Pancreas (tissue), 10 donors: ENCODE results near the gene PRDX4. TPM values are rescaled to one million over a fixed set of nuclear protein-coding genes. Genes with fewer than 3 reads are reported as not detected.
"Not testable (repeated sequence)": the region's sequence is repeated elsewhere in the genome, so short reads cannot be mapped to it uniquely, and the experiment has no call there.

ENCODE experiments used
- ATAC-seq, 4 donors: fragments of 200-7000 bp; cut with Tn5 transposase; one replicate each; pipeline versions ENCODE4 v1.8.0 to v1.9.1; 2020; ENCODE audit warnings: mild to moderate bottlenecking in 4 of 4, moderate library complexity in 4 of 4
- DNase-seq, 6 donors: peaks; one replicate each; pipeline ENCODE4 v3.0.0-alpha.2; 2020
- FAIRE-seq: peaks from 2 replicates; lab custom pipeline; 2012; peaks lifted over from hg19 to GRCh38; lab: Jason Lieb, UNC
- H3K27ac ChIP-seq, 4 donors: fragments of 200-600 bp; sonication (generic); 1 replicate in 3 of 4; 2 replicates in 1 of 4; pipeline versions ENCODE4 v1.5.0 to v1.8.0; 2020
- H3K27me3 ChIP-seq, 4 donors: fragments of 200-600 bp; one replicate each; pipeline ENCODE4 v1.8.0; 2021
- H3K36me3 ChIP-seq, 3 donors: fragments of 200-600 bp; sonication (generic) in 1 of 3; one replicate each; pipeline versions ENCODE4 v1.5.0 to v1.8.0; 2020 to 2021
- H3K4me1 ChIP-seq, 3 donors: fragments of 200-600 bp; one replicate each; pipeline ENCODE4 v1.8.0; 2021
- H3K4me3 ChIP-seq, 4 donors: fragments of 200-600 bp; sonication (generic) in 2 of 4; one replicate each; pipeline versions ENCODE4 v1.5.0 to v1.8.0; 2020 to 2021
- H3K9me3 ChIP-seq, 4 donors: fragments of 200-600 bp; one replicate each; pipeline ENCODE4 v1.8.0; 2021
- WGBS, 2 donors: extraction: QIAGEN DNeasy Blood & Tissue Kit; methylation state at CpG; one replicate each; pipeline ENCODE4 v1.1.7; 2013; 5-methylcytosine and 5-hydroxymethylcytosine counted together
- intact Hi-C, 3 donors: fragments of 100-400 bp; cut with DNase I; formaldehyde crosslinking; loops; one replicate each; pipeline versions ENCODE4 v1.11.1 to v1.14.2; 2022
- polyA plus RNA-seq, 2 donors: library from polyadenylated mRNA; stranded (reverse); fragments of 200-250 nt; gene quantifications; one replicate each; pipeline ENCODE4 v1.2.3, GENCODE V29; 2013
- total RNA-seq, 6 donors: library from RNA; stranded (reverse); fragmentation: NEBNext Ultra II Directional in 4 of 6; extraction: Animal tissue kit (Norgen Biotek cat#: 25700) in 4 of 6; gene quantifications; one replicate each; pipeline versions ENCODE4 v1.2.1 to v1.2.4, GENCODE V29; 2021 to 2023
- TF ChIP-seq, protein P1 (sequence below), 4 donors: fragments of 200-600 bp; sonication (generic) in 3 of 4; IDR thresholded peaks; one replicate each; pipeline versions ENCODE4 v1.5.0 to v1.8.0; 2021; ENCODE audit warnings: antibody characterized with exemption in 4 of 4
- donor health status: healthy with polysubstance abuse.
- donor health status: DM: no; HTN: no; CAD: no; lungs with moderate emphysema.
- donor health status: DM: no; HTN: no; CAD: no.
- donor health status: control.
- donor health status: control.
- donor health status: Bipolar disorder and iron deficiency.
- donor health status: DM: yes; HTN: yes; CAD: no.
- donor health status: DM: no; HTN: no; CAD: no.
- donor health status: DM: no; HTN: no; CAD: no.
- donor health status: DM: yes; HTN: yes; CAD: no.

PRDX4 gene
- total and polyA plus RNA-seq, 8 donors, result 48.4 to 222 (median 155) TPM

DNA sequence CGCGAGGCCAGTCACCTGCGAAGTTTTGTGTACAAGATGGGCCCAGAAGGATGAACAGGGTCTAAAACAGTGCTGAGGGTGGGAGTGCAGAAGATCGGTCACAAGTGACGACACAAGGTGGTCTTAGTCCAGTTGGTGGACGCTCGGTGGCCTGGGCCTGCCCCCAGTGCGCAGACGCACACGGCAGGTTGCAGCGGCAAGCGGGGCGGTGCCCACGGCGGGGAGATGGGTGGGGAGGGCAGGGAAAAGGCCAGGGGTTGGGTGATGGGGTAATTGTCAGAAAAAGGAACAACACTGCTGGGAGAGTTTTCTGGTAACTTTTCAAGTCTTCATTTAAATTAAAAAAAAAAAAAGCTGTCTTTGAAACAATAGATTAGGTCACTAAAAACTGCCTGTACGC lies 1.0 kb upstream of the PRDX4 start:
- peak overlapping the region in 1 of 4 donors; percentile 28 for H3K27ac ChIP-seq
- H3K4me3 ChIP-seq, result no peak overlapping the region
- TF ChIP-seq, protein P1, sequence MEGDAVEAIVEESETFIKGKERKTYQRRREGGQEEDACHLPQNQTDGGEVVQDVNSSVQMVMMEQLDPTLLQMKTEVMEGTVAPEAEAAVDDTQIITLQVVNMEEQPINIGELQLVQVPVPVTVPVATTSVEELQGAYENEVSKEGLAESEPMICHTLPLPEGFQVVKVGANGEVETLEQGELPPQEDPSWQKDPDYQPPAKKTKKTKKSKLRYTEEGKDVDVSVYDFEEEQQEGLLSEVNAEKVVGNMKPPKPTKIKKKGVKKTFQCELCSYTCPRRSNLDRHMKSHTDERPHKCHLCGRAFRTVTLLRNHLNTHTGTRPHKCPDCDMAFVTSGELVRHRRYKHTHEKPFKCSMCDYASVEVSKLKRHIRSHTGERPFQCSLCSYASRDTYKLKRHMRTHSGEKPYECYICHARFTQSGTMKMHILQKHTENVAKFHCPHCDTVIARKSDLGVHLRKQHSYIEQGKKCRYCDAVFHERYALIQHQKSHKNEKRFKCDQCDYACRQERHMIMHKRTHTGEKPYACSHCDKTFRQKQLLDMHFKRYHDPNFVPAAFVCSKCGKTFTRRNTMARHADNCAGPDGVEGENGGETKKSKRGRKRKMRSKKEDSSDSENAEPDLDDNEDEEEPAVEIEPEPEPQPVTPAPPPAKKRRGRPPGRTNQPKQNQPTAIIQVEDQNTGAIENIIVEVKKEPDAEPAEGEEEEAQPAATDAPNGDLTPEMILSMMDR (IDR thresholded peaks at IDR 0.05), result no peak
- WGBS, 2 donors, result 86 to 93% methylated on average over 16 of the region's 16 CpGs
- no peaks in the 10 kb centered on the region for H3K27me3 ChIP-seq
- H3K4me1 ChIP-seq, result peaks cover 0 to 3% (median 0%) of the 10 kb centered on the region in 3 donors
- FAIRE-seq (no peak), DNase-seq (peak in 1 of 6 donors; percentile 20), ATAC-seq (no peak)
- no peaks in the 10 kb centered on the region for H3K36me3 ChIP-seq
- H3K9me3 ChIP-seq, result no peaks in the 10 kb centered on the region
- intact Hi-C loops, result no loop called here

DNA sequence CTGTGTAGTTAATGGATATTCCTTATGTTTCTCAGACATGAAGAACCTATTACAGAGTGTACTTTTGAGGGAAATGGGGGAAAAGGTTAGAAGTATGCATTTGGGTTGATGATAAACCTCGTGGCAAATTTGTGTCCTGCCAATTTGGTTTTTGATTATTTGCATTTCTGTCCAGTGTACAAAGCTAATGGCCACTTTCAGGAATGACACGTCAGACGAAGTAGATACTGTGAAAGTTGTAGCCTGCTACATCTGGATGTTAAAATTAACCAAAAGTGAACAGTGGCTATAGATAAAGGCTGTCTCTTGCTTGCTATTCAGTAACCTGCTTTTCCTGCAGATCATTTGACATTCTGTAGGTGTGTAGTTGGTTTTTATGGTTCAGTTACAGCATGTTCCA lies 1.0 kb downstream of the PRDX4 start:
- Histone ChIP-seq H3K9me3 (no peaks in the 10 kb centered on the region), H3K4me3 (peak overlapping the region; percentile 2 to 65 (median 34)), H3K27ac (peak overlapping the region; percentile 65 to 85 (median 75)), H3K36me3 (no peaks in the 10 kb centered on the region), H3K27me3 (no peaks in the 10 kb centered on the region), H3K4me1 (peaks cover 0 to 3% (median 0%) of the 10 kb centered on the region in 3 donors)
- intact Hi-C loops, result no loop called here
- WGBS, 2 donors, result 0 to 15% methylated on average over 3 of the region's 3 CpGs
- ATAC-seq (peak; percentile 8 to 45 (median 32)), FAIRE-seq (no peak), DNase-seq (no peak)
- TF ChIP-seq, protein P1 (IDR thresholded peaks at IDR 0.05), result no peak

DNA sequence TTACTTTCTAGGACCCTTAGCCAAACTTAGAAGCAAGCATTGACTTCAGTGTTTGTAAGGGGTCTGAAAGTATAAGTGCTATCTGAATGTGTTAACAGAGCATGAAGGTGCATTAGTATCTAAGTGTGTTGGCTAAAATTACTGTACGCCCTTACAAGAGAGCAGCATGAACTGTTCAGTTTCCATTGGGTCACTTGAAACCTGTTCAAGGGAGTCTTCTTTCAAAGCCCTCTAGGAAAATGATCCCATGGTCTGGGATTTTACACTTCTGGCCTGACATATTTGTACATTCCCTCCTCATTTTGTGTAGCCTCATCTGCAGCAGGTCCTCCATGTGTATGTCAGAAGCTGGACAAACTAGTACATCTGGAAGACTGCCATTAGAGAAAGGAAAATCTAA lies 3.2 kb downstream of the PRDX4 start:
- ATAC-seq (no peak), FAIRE-seq (no peak), DNase-seq (no peak)
- Histone ChIP-seq H3K36me3 (no peaks in the 10 kb centered on the region), H3K4me3 (peak overlapping the region in 1 of 4 donors; percentile 65), H3K9me3 (no peaks in the 10 kb centered on the region), H3K27ac (no peak overlapping the region), H3K4me1 (peaks cover 0 to 3% (median 0%) of the 10 kb centered on the region in 3 donors), H3K27me3 (no peaks in the 10 kb centered on the region)
- WGBS, 2 donors, result 44 to 56% methylated on average over 1 of the region's 1 CpG
- intact Hi-C loops, result no loop called here
- TF ChIP-seq, protein P1 (IDR thresholded peaks at IDR 0.05), result no peak

DNA sequence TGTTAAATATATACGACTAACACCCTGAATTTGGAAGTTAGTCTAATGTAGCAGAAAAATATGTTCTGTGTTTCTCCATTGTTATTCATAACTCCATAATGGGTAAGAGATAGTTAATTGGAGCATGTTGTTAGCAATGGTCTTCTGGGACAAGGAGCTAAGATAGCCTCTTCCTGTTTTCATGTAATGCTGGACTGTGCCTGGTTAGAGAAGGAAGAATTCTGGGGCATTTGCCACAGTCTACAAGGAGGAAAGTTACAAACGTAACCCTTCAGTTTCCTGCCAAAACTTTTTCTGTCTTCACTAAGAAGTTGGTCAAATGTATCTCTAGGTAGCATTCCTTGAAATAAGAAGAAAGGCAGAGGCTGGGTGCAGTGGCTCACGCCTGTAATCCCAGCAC lies 5.8 kb downstream of the PRDX4 start:
- Histone ChIP-seq H3K4me1 (no peaks in the 10 kb centered on the region), H3K9me3 (no peaks in the 10 kb centered on the region), H3K27ac (no peak overlapping the region), H3K36me3 (peaks cover 2 to 5% (median 4%) of the 10 kb centered on the region in 3 donors), H3K27me3 (no peaks in the 10 kb centered on the region), H3K4me3 (no peak overlapping the region)
- 63 to 65% methylated on average over 3 of the region's 3 CpGs for WGBS, 2 donors
- DNase-seq (no peak), ATAC-seq (no peak), FAIRE-seq (no peak)
- TF ChIP-seq, protein P1 (IDR thresholded peaks at IDR 0.05), result no peak
- intact Hi-C loops, result no loop called here

DNA sequence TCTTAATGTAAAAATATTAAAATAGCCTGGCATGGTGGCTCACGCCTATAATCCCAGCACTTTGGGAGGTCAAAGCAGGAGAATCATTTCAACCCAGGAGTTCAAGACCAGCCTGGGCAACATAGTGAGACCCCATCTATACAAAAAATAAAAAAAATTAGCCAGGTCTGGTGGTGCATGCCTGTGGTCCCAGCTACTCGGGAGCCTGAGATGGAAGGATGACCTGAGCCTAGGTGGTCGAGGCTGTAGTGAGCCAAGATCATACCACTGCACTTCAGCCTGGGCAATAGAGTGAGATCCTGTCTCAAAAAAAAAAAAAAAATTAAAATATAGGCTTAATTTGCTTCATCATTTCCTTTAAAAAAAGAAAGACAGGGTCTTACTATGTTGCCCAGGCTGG lies 9.2 kb downstream of the PRDX4 start:
- H3K4me3 ChIP-seq, H3K36me3 ChIP-seq, H3K27me3 ChIP-seq, FAIRE-seq, H3K4me1 ChIP-seq, H3K9me3 ChIP-seq, DNase-seq, H3K27ac ChIP-seq, ATAC-seq, intact Hi-C loops: not testable (repeated sequence)
- WGBS, 2 donors, result 69 to 91% methylated on average over 3 of the region's 3 CpGs
